ENCODE results near the gene GNAT1.
"Not testable (repeated sequence)": the region's sequence is repeated elsewhere in the genome, so short reads cannot be mapped to it uniquely, and the experiment has no call there.

The GNAT1 gene

DNA sequence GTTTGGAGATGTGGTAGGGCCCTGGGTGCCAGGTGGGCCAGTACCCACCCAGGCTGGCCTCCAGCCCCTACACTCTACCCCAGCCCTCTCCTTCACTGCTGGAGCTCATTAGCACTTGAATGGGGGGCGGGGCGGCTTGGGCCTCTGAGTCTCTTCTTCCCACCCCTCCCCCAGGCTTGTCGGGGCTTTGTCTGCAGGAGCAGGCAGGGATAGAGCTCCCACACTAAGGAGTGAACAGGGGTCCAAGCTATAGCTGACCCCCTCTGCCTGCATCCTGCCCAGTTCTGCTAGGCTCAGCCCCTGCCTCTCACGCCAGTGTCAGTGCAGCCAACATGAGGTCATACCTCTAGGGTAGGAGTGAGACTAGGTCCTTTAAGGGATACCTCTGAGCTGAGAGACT, 49.8 kb downstream of the GNAT1 start:
- DNase-seq (ENCODE audit: low read depth in 2 of 2) = no peak

DNA sequence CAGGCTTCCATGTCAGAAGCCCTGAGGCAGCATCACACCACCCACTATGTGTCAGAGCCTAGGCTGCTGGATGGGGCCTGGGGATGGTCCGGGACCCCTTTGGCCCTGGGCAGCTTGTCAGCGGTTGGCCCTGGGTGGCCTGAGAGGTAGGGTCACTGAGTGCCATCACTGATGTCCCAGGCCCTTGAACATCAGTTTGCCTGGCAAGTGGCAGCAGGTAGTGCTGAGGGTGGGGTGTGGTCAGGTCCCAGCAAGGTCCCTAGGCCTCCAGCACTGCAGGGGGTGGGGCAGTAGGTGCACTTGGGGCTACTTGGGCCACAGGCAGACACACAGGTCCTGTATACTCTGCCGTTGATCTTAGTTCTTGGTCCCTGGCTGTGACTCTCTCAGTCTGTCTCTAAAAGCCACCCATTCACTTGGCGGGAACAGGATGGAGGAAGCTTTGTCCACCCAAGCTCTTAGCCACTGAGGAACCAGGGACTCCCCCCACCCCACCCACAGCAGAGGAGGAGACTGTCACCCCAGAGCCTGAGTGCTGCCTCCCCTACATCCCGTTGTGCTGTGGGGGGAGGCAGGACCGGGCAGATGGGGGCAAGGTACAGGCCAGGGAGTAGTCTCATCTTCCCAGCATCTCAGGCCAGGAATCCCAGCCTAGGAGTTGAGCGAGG, 50.4 kb downstream of the GNAT1 start:
- DNase-seq (ENCODE audit: low read depth in 2 of 2) = no peak

DNA sequence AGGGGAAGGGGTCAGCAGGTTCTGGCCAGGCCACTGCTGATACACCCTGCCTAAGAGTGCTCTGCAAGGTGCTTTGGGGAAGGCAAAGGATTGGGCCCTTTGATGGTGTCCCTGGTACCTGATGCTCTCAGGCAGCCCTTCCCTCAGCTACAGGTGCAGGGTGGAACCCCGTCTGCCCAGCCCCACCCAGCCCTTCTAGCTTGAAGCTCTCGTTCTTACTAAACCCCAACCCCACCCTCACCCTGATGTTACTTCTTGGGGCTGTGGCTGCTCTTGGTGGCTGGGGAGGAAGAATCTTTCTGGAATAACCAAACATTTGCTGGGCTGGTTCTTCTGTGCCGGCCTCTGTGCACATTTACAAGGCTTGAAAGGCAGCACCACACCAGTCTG, 51.0 kb downstream of the GNAT1 start:
- DNase-seq (ENCODE audit: low read depth in 2 of 2) = no peak

DNA sequence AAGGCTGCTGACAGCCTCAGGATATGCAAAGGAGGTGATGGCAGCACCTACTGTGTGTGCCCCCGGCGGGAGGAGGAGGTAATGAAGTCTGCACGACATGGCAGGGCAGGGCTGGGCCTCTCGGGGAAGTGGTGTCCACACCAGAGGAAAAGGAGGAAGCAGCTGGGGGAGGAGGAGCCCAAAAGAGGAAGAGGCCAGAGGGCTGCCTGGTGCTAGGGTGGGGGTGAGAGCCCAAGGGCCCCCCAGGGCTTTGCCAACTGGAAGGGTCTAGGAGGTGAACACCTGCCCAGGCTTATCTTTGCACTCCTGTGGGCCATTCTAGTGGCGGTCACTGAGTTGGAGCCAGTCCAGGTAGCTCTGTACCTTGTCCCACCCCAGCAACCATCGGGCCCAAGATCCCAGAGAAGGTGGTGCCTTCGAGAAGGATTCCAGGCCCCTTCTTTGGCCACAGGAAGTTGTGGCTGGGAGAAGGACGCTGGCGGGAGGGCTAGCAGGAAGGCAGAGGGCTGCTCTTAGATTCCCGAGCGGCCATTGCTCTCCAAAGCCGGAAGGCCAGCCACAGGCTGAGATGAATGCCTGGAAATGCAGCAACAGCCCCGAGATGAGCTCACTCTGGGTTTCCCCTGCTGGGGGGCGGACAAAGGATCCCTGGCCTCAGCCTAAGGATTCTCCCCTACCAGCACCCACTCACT, 51.6 kb downstream of the GNAT1 start:
- no peak for DNase-seq (ENCODE audit: low read depth in 2 of 2)

DNA sequence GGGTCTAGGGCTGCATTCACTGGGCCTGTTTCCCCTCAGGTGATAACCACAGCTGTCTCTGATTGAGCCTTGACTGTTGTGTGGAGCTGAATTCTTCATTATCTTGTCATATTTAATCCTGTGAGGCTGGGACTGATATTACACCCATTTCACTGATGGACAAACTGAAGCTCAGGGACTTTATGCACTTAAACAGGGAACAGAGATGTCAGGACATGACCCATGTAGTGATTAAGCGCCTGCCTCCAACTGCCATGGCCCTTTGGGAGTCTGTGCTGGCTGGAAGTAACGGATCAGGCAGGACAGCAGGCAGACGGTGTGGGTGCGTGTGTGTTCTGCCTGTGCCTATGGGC, 52.1 kb downstream of the GNAT1 start:
- DNase-seq (ENCODE audit: low read depth in 2 of 2) = no peak

DNA sequence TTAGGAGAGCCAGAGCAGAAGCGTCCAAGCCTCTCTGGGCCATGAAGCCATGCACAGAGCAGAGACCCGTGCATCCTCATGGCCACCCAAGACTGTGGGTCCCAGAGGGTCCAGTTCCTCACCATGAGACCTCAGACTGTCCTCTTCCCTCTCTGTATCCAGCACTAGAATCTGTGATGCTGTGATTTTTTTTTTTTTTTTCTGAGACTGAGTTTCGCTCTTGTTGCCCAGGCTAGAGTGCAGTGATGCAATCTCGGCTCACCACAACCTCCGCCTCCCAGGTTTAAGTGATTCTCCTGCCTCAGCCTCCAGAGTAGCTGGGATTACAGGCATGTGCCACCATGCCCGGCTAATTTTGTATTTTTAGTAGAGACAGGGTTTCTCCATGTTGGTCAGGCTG, 53.4 kb downstream of the GNAT1 start:
- not testable (repeated sequence) for DNase-seq (ENCODE audit: low read depth in 2 of 2)

DNA sequence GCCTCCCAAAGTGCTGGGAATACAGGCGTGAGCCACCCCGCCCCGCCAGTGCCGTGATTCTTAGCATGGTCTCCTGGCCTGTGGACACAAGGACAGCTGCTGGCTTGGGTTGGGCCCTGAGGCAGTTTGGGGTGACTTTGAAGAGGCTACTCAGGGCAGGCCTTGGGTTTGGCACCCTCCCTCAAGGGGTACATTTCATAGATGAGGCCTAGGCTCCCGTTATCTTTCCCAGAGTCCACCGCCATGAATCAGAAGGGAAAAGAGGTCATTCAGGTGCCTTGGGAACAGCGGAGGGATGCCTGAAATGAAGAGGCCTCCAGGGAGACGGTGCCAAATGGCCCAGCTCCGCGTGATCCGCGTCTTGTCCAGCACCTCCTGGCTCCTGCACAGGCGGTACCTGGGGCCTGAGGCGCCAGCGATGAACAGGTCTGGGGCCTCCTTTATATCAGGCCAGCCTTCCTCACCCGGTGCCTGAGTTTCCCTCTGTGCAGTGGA, 53.9 kb downstream of the GNAT1 start:
- no peak for DNase-seq (ENCODE audit: low read depth in 2 of 2)

DNA sequence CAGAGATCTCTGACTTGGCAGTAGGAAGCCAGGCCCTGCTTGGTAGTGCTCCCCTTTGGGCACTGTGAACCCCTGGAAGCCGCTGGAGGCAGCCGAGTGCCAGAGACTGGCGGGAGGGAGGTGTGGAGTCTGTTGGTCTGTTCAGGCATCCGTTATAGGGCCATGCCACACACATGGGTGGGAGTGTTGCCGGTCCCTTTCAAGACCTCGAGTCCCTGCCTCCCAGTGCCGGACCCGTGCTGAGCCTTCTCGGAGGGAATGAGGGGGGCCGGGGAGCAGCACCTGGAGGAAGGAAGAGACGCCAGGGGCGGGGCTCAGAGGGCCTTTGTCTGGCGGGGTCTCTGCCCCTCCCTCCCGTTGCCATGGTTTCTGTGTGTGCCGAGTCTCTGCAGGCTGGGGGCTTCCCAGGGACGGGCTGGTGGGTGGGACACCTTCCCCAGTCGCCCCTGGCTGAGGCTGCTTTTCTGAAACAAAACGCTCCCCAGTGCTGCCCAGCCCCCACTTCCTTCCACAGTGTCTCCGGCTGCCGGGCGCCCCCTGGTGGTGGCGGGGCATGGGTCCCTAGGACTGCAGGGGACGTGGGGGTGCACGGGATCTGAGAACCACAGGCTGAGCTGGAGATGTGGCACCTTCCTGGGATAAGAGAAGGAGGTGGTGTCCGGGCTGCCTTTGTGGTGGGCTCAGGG, 54.6 kb downstream of the GNAT1 start:
- peak; percentile 85 to 88 for DNase-seq (ENCODE audit: low read depth in 2 of 2)

DNA sequence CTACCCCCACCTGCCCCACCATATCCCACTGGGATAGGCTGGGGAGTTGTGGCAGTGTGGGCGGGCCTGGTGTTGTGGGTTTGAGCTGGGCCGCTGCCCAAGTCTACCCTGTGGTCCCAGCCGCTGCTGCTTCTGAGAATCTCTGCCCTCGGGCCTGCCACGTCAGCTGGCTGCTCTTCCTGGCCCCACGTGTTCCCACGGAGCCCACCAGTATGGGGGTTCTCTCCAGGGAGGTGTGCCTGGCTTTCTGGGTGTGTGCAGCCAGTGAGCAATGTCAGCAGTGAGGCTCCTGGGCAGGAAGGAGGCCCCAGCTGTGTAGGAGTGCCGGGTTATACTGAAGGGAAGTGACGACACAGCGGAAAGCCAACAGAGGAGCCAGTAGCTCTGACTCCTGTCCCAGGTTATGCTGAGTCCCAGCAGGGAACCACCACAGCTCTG, 55.1 kb downstream of the GNAT1 start:
- peak; percentile 57 to 80 for DNase-seq (ENCODE audit: low read depth in 2 of 2)
